Muscle layer of duodenum (tissue), 2 donors: Measurements from ENCODE around the gene IL32.
A peak's percentile ranks its signal among the peaks of the same experiment; 100 is the strongest.

ENCODE experiments used
- H3K27ac ChIP-seq: one replicate; pipeline ENCODE4 v1.7.0; 2013; ENCODE audit warnings: mild to moderate bottlenecking, low read length
- H3K27me3 ChIP-seq: one replicate; pipeline ENCODE4 v1.7.0; 2013; ENCODE audit warnings: low read depth, mild to moderate bottlenecking, control low read depth, low read length
- H3K36me3 ChIP-seq, 2 donors: one replicate each; pipeline ENCODE4 v1.7.0; 2013; ENCODE audit warnings: low read length in 2 of 2, control low read depth in 1 of 2, mild to moderate bottlenecking in 1 of 2; ENCODE audit not compliant: insufficient read depth in 2 of 2, control insufficient read depth in 1 of 2
- H3K4me1 ChIP-seq, 2 donors: one replicate each; pipeline ENCODE4 v1.7.0; 2013; ENCODE audit warnings: low read length in 2 of 2, mild to moderate bottlenecking in 2 of 2, control low read depth in 1 of 2, moderate library complexity in 1 of 2; ENCODE audit not compliant: insufficient read depth in 2 of 2, control insufficient read depth in 1 of 2
- H3K4me3 ChIP-seq, 2 donors: one replicate each; pipeline ENCODE4 v1.7.0; 2013; ENCODE audit warnings: low read length in 2 of 2, low read depth in 1 of 2, mild to moderate bottlenecking in 1 of 2
- H3K9me3 ChIP-seq, 2 donors: one replicate each; pipeline ENCODE4 v1.7.0; 2013; ENCODE audit warnings: low read length in 2 of 2, control low read depth in 1 of 2, mild to moderate bottlenecking in 1 of 2; ENCODE audit not compliant: control insufficient read depth in 1 of 2
- donor health status: healthy.

The IL32 gene

GRCh38 chr16:3099732-3100499 is 34.5 kb downstream of the IL32 start:
- no peaks in the 10 kb centered on the region for H3K27me3 ChIP-seq

GRCh38 chr16:3101018-3101840 is 35.8 kb downstream of the IL32 start:
- Histone ChIP-seq H3K27ac (no peak overlapping the region), H3K9me3 (no peaks in the 10 kb centered on the region), H3K27me3 (no peaks in the 10 kb centered on the region), H3K4me3 (no peak overlapping the region), H3K4me1 (peaks cover 8 to 13% of the 10 kb centered on the region in 2 donors), H3K36me3 (no peaks in the 10 kb centered on the region)

More at GRCh38 chr16:3099732-3100499, 34.5 kb downstream of the IL32 start:
- Histone ChIP-seq H3K4me1 (peaks cover 8 to 9% of the 10 kb centered on the region in 2 donors), H3K9me3 (no peaks in the 10 kb centered on the region), H3K36me3 (no peaks in the 10 kb centered on the region), H3K4me3 (peak overlapping the region in 1 of 2 donors; percentile 35), H3K27ac (no peak overlapping the region)

- H3K27ac ChIP-seq = no peak overlapping the region
Observed at GRCh38 chr16:3101841-3102470, 36.5 kb downstream of the IL32 start.

GRCh38 chr16:3106205-3106928 is 40.9 kb downstream of the IL32 start:
- Histone ChIP-seq H3K27me3 (no peaks in the 10 kb centered on the region), H3K27ac (peak overlapping the region; percentile 65), H3K36me3 (no peaks in the 10 kb centered on the region), H3K4me1 (peaks cover 0 to 12% of the 10 kb centered on the region in 2 donors), H3K9me3 (no peaks in the 10 kb centered on the region), H3K4me3 (peak overlapping the region; percentile 64 to 65)

More at GRCh38 chr16:3101841-3102470, 36.5 kb downstream of the IL32 start:
- Histone ChIP-seq H3K4me3 (no peak overlapping the region), H3K9me3 (no peaks in the 10 kb centered on the region), H3K36me3 (no peaks in the 10 kb centered on the region), H3K27me3 (no peaks in the 10 kb centered on the region), H3K4me1 (peaks cover 8 to 16% of the 10 kb centered on the region in 2 donors)

- H3K36me3 ChIP-seq = peaks cover 5 to 19% of the 10 kb centered on the region in 2 donors
- peak within 1 kb of the TSS; percentile 45 for H3K27ac ChIP-seq
- peaks cover 4 to 21% of the 10 kb centered on the region in 2 donors for H3K4me1 ChIP-seq
- no peaks in the 10 kb centered on the region for H3K9me3 ChIP-seq
- peak within 1 kb of the TSS; percentile 90 to 91 for H3K4me3 ChIP-seq
- no peaks in the 10 kb centered on the region for H3K27me3 ChIP-seq
Observed at GRCh38 chr16:3112058-3112880, 46.8 kb downstream of the IL32 start, which contains the start of gene ZNF205. ZNF205 (plus strand) TSS chr16:3112586; CDS start chr16:3113431, 845 bp downstream.

- no peaks in the 10 kb centered on the region for H3K9me3 ChIP-seq
- no peaks in the 10 kb centered on the region for H3K27me3 ChIP-seq
- H3K27ac ChIP-seq = peak overlapping the region; percentile 45
- H3K36me3 ChIP-seq = peaks cover 5 to 20% of the 10 kb centered on the region in 2 donors
- H3K4me1 ChIP-seq = peaks cover 4 to 19% of the 10 kb centered on the region in 2 donors
- H3K4me3 ChIP-seq = peak overlapping the region; percentile 90 to 91
Observed at GRCh38 chr16:3112881-3113574, 47.6 kb downstream of the IL32 start.

GRCh38 chr16:3113765-3114479 is 48.5 kb downstream of the IL32 start:
- Histone ChIP-seq H3K9me3 (no peaks in the 10 kb centered on the region), H3K27me3 (no peaks in the 10 kb centered on the region), H3K27ac (no peak overlapping the region), H3K4me3 (peak overlapping the region; percentile 90 to 91), H3K36me3 (peaks cover 5 to 29% of the 10 kb centered on the region in 2 donors), H3K4me1 (peaks cover 4 to 19% of the 10 kb centered on the region in 2 donors)

- H3K9me3 ChIP-seq = no peaks in the 10 kb centered on the region
- peaks cover 5 to 40% of the 10 kb centered on the region in 2 donors for H3K36me3 ChIP-seq
- no peak overlapping the region for H3K4me3 ChIP-seq
- no peak overlapping the region for H3K27ac ChIP-seq
- peaks cover 4 to 19% of the 10 kb centered on the region in 2 donors for H3K4me1 ChIP-seq
- H3K27me3 ChIP-seq = no peaks in the 10 kb centered on the region
Observed at GRCh38 chr16:3115003-3115402, 49.6 kb downstream of the IL32 start.

- no peaks in the 10 kb centered on the region for H3K9me3 ChIP-seq
- no peak overlapping the region for H3K27ac ChIP-seq
- H3K4me3 ChIP-seq = no peak overlapping the region
- H3K27me3 ChIP-seq = no peaks in the 10 kb centered on the region
- peaks cover 4 to 19% of the 10 kb centered on the region in 2 donors for H3K4me1 ChIP-seq
- peaks cover 5 to 45% of the 10 kb centered on the region in 2 donors for H3K36me3 ChIP-seq
Observed at GRCh38 chr16:3115561-3115960, 50.1 kb downstream of the IL32 start.
